Parathyroid adenoma (tissue), 2 donors: ENCODE data around the gene PLCG2.

Source experiments
- H2AFZ ChIP-seq: fragments of 300-600 bp; sonication (generic); one replicate; pipeline ENCODE4 v1.7.0; 2017; ENCODE audit warnings: antibody characterized with exemption, mild to moderate bottlenecking
- H3K27ac ChIP-seq: fragments of 300-600 bp; sonication (generic); one replicate; pipeline ENCODE4 v1.7.0; 2017
- H3K27me3 ChIP-seq: fragments of 300-600 bp; sonication (generic); one replicate; pipeline ENCODE4 v1.7.0; 2017; ENCODE audit warnings: low read length; ENCODE audit not compliant: control insufficient read depth, insufficient read depth
- H3K36me3 ChIP-seq: fragments of 300-600 bp; sonication (generic); one replicate; pipeline ENCODE4 v1.7.0; 2017; ENCODE audit warnings: low read length; ENCODE audit not compliant: control insufficient read depth, insufficient read depth
- H3K4me1 ChIP-seq: fragments of 300-600 bp; sonication (generic); one replicate; pipeline ENCODE4 v1.7.0; 2017; ENCODE audit warnings: control low read depth
- H3K4me2 ChIP-seq: fragments of 300-600 bp; sonication (generic); one replicate; pipeline ENCODE4 v1.7.0; 2017; ENCODE audit warnings: low read length
- H3K4me3 ChIP-seq: fragments of 300-600 bp; sonication (generic); one replicate; pipeline ENCODE4 v1.7.0; 2017; ENCODE audit warnings: low read depth, low read length
- H3K79me2 ChIP-seq: fragments of 300-600 bp; sonication (generic); one replicate; pipeline ENCODE4 v1.7.0; 2017; ENCODE audit warnings: control low read depth
- H3K9ac ChIP-seq: fragments of 300-600 bp; sonication (generic); one replicate; pipeline ENCODE4 v1.7.0; 2017; ENCODE audit warnings: mild to moderate bottlenecking
- H3K9me3 ChIP-seq: fragments of 300-600 bp; sonication (generic); one replicate; pipeline ENCODE4 v1.7.0; 2017; ENCODE audit warnings: low read length; ENCODE audit not compliant: control insufficient read depth
- TF ChIP-seq, protein P1 (sequence below): fragments of 300-600 bp; sonication (generic); IDR thresholded peaks from one replicate; pipeline ENCODE4 v1.7.0; 2017; ENCODE audit warnings: antibody characterized with exemption, mild to moderate bottlenecking
- donor health status: primary hyperparathyroidism.

The PLCG2 gene

DNA sequence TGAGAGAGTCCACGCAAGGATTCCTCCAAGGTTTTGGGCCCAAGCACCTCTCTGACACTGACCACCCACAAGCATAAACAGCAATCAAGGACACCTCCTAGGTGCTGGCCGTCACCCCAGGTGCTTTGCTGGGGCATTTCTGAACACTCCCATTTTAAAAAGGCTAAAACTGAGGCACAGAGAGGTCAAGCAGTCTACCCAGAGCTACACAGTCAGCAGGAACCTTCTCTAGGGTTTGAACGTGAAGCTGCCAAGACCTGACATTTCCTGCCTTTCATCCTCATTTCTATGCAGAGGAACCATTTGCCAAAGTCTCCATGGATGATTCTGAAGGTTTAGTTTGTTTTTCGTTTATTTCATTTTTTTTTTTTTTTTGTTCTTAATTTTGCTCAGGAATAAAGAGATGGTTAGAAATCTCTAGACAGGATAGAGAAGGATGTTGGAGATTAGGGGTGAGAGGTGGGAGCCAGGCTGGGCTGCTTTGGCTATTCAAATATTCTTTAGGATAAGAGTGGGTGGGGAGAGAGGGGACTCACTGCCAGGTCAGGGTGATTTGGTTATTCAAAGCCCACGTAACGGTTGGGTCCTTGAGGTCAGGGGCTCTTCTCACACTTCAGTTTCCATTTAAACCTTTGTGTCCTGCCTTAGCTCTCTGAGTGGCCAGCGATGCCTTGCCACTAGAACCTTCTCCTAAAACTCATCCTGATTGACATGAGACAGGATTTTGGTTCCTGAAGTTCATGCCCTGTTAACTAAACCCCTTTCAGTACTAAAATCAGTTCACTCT, 6.2 kb downstream of the PLCG2 start:
- no peaks in the 10 kb centered on the region for H3K9me3 ChIP-seq
- H3K4me2 ChIP-seq: no peak overlapping the region
- no peak overlapping the region for H2AFZ ChIP-seq
- no peak overlapping the region for H3K9ac ChIP-seq
- no peaks in the 10 kb centered on the region for H3K27me3 ChIP-seq
- H3K27ac ChIP-seq: no peak overlapping the region
- H3K36me3 ChIP-seq: no peaks in the 10 kb centered on the region
- H3K4me3 ChIP-seq: no peak overlapping the region
- H3K79me2 ChIP-seq: no peaks in the 10 kb centered on the region
- TF ChIP-seq, protein P1, sequence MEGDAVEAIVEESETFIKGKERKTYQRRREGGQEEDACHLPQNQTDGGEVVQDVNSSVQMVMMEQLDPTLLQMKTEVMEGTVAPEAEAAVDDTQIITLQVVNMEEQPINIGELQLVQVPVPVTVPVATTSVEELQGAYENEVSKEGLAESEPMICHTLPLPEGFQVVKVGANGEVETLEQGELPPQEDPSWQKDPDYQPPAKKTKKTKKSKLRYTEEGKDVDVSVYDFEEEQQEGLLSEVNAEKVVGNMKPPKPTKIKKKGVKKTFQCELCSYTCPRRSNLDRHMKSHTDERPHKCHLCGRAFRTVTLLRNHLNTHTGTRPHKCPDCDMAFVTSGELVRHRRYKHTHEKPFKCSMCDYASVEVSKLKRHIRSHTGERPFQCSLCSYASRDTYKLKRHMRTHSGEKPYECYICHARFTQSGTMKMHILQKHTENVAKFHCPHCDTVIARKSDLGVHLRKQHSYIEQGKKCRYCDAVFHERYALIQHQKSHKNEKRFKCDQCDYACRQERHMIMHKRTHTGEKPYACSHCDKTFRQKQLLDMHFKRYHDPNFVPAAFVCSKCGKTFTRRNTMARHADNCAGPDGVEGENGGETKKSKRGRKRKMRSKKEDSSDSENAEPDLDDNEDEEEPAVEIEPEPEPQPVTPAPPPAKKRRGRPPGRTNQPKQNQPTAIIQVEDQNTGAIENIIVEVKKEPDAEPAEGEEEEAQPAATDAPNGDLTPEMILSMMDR: no peak
- no peaks in the 10 kb centered on the region for H3K4me1 ChIP-seq

DNA sequence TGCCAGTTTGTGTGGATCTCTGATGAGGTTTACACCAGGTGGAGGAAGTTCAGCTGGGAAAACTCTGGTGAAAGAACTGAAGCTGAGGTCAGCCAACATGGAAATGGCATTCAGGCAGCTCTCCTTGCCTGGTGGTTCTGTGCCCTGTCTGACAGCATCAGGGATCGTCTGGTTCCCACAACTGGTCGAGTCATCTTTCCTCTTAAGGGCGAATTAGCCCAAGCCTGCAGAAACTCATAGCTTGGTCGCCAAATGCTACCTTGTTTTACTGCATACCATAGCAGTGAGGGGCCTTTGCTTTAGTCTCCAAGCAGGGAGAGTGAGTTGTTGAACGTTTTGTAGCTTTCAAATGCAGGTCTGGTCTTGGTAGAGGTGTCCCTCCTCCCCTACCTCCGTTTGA, 7.2 kb downstream of the PLCG2 start:
- Histone ChIP-seq H3K27ac (no peak overlapping the region), H2AFZ (no peak overlapping the region), H3K36me3 (no peaks in the 10 kb centered on the region), H3K4me2 (no peak overlapping the region), H3K79me2 (no peaks in the 10 kb centered on the region), H3K9ac (no peak overlapping the region), H3K4me3 (no peak overlapping the region), H3K9me3 (no peaks in the 10 kb centered on the region), H3K27me3 (no peaks in the 10 kb centered on the region), H3K4me1 (no peaks in the 10 kb centered on the region)
- TF ChIP-seq, protein P1: no peak

GRCh38 chr16:81786868-81787267, 7.8 kb downstream of the PLCG2 start:
- Histone ChIP-seq H3K27me3 (no peaks in the 10 kb centered on the region), H3K79me2 (no peaks in the 10 kb centered on the region), H3K36me3 (no peaks in the 10 kb centered on the region), H3K4me3 (no peak overlapping the region), H3K9me3 (no peaks in the 10 kb centered on the region), H3K4me1 (no peaks in the 10 kb centered on the region), H3K4me2 (no peak overlapping the region), H3K9ac (no peak overlapping the region), H3K27ac (no peak overlapping the region), H2AFZ (no peak overlapping the region)
- TF ChIP-seq, protein P1: no peak

- Histone ChIP-seq H2AFZ (no peak overlapping the region), H3K4me1 (no peaks in the 10 kb centered on the region), H3K27me3 (no peaks in the 10 kb centered on the region), H3K9me3 (no peaks in the 10 kb centered on the region), H3K4me3 (no peak overlapping the region), H3K27ac (no peak overlapping the region), H3K36me3 (no peaks in the 10 kb centered on the region), H3K79me2 (no peaks in the 10 kb centered on the region), H3K9ac (no peak overlapping the region), H3K4me2 (no peak overlapping the region)
- TF ChIP-seq, protein P1: no peak
These were observed 8.6 kb downstream of the PLCG2 start for GRCh38 chr16:81787659-81788058.

GRCh38 chr16:81790277-81790676, 11.2 kb downstream of the PLCG2 start:
- Histone ChIP-seq H3K4me2 (no peak overlapping the region), H3K27ac (no peak overlapping the region), H2AFZ (no peak overlapping the region), H3K27me3 (no peaks in the 10 kb centered on the region), H3K9me3 (no peaks in the 10 kb centered on the region), H3K4me3 (no peak overlapping the region), H3K9ac (no peak overlapping the region), H3K4me1 (no peaks in the 10 kb centered on the region), H3K79me2 (no peaks in the 10 kb centered on the region), H3K36me3 (no peaks in the 10 kb centered on the region)
- TF ChIP-seq, protein P1: no peak
